Astrocyte (in vitro differentiated cells and primary cell): Measurements from ENCODE around the gene EP300. TPM values are rescaled to one million over a fixed set of nuclear protein-coding genes. Genes with fewer than 3 reads are reported as not detected.

Experiments
- DNase-seq: peaks from one replicate; pipeline ENCODE4 v3.0.0-alpha.2; 2010; ENCODE audit warnings: low read depth
- FAIRE-seq: peaks from 2 replicates; lab custom pipeline; 2011; peaks lifted over from hg19 to GRCh38; lab: Jason Lieb, UNC
- H2AFZ ChIP-seq: 2 replicates; pipeline ENCODE4 v1.6.0; 2012; ENCODE audit warnings: low read depth, low read length, inconsistent platforms
- H3K27ac ChIP-seq: 2 replicates; pipeline ENCODE4 v1.5.1; 2011; ENCODE audit warnings: low read depth, low read length, inconsistent platforms
- H3K27me3 ChIP-seq: 2 replicates; pipeline ENCODE4 v1.6.0; 2011; ENCODE audit warnings: low read length, inconsistent platforms; ENCODE audit not compliant: insufficient read depth
- H3K36me3 ChIP-seq: 2 replicates; pipeline ENCODE4 v1.5.1; 2011; ENCODE audit warnings: low read length, inconsistent platforms; ENCODE audit not compliant: insufficient read depth
- H3K4me1 ChIP-seq: 2 replicates; pipeline ENCODE4 v1.5.1; 2011; ENCODE audit warnings: low read length, inconsistent platforms; ENCODE audit not compliant: insufficient read depth
- H3K4me2 ChIP-seq: 2 replicates; pipeline ENCODE4 v1.6.0; 2012; ENCODE audit warnings: low read length, inconsistent platforms
- H3K4me3 ChIP-seq: 2 replicates; pipeline ENCODE4 v1.5.1; 2011; ENCODE audit warnings: low read depth, mild to moderate bottlenecking, low read length, inconsistent platforms; ENCODE audit not compliant: insufficient read depth
- H3K79me2 ChIP-seq: 2 replicates; pipeline ENCODE4 v1.6.0; 2012; ENCODE audit warnings: mild to moderate bottlenecking, low read length, inconsistent platforms; ENCODE audit not compliant: insufficient read depth
- H3K9ac ChIP-seq: 2 replicates; pipeline ENCODE4 v1.6.0; 2012; ENCODE audit warnings: mild to moderate bottlenecking, low read length, inconsistent platforms
- H3K9me3 ChIP-seq: 2 replicates; pipeline ENCODE4 v1.5.1; 2012; ENCODE audit warnings: low read depth, mild to moderate bottlenecking, low read length, inconsistent platforms; ENCODE audit not compliant: insufficient read depth
- H4K20me1 ChIP-seq: 2 replicates; pipeline ENCODE4 v1.6.0; 2012; ENCODE audit warnings: low read length, inconsistent platforms; ENCODE audit not compliant: insufficient read depth
- H3K27ac Mint-ChIP-seq: one replicate; pipeline ENCODE4 v1.8.0; 2021; ENCODE audit warnings: mild to moderate bottlenecking, mixed read lengths; ENCODE audit not compliant: unreplicated experiment
- H3K27me3 Mint-ChIP-seq: one replicate; pipeline ENCODE4 v1.8.0; 2021; ENCODE audit warnings: low read depth, mixed read lengths; ENCODE audit not compliant: unreplicated experiment
- H3K36me3 Mint-ChIP-seq: one replicate; pipeline ENCODE4 v1.8.0; 2021; ENCODE audit warnings: low read depth, mixed read lengths; ENCODE audit not compliant: unreplicated experiment
- H3K4me1 Mint-ChIP-seq: one replicate; pipeline ENCODE4 v1.8.0; 2021; ENCODE audit warnings: low read depth, mixed read lengths; ENCODE audit not compliant: unreplicated experiment
- H3K4me3 Mint-ChIP-seq: one replicate; pipeline ENCODE4 v1.8.0; 2021; ENCODE audit warnings: mild to moderate bottlenecking, moderate library complexity, mixed read lengths; ENCODE audit not compliant: unreplicated experiment
- H3K9me3 Mint-ChIP-seq: one replicate; pipeline ENCODE4 v1.8.0; 2021; ENCODE audit warnings: mild to moderate bottlenecking, mixed read lengths; ENCODE audit not compliant: unreplicated experiment
- EZH2 ChIP-seq: IDR thresholded peaks from 2 replicates; pipeline ENCODE4 v1.6.1; 2012; ENCODE audit warnings: mild to moderate bottlenecking, low read length, inconsistent platforms; ENCODE audit not compliant: insufficient read depth
- total RNA-seq: library from RNA; stranded (reverse); gene quantifications from 2 replicates; pipeline ENCODE4 v1.2.1, GENCODE V29; 2021
- TF ChIP-seq, protein P1 (sequence below): IDR thresholded peaks from 2 replicates; pipeline ENCODE4 v1.5.1; 2011; ENCODE audit warnings: low read depth, mild to moderate bottlenecking, inconsistent platforms, low read length, moderate library complexity; ENCODE audit not compliant: insufficient read depth

Gene EP300
- total RNA-seq, 1 donor from 2014 or later = 64.7 TPM

DNA sequence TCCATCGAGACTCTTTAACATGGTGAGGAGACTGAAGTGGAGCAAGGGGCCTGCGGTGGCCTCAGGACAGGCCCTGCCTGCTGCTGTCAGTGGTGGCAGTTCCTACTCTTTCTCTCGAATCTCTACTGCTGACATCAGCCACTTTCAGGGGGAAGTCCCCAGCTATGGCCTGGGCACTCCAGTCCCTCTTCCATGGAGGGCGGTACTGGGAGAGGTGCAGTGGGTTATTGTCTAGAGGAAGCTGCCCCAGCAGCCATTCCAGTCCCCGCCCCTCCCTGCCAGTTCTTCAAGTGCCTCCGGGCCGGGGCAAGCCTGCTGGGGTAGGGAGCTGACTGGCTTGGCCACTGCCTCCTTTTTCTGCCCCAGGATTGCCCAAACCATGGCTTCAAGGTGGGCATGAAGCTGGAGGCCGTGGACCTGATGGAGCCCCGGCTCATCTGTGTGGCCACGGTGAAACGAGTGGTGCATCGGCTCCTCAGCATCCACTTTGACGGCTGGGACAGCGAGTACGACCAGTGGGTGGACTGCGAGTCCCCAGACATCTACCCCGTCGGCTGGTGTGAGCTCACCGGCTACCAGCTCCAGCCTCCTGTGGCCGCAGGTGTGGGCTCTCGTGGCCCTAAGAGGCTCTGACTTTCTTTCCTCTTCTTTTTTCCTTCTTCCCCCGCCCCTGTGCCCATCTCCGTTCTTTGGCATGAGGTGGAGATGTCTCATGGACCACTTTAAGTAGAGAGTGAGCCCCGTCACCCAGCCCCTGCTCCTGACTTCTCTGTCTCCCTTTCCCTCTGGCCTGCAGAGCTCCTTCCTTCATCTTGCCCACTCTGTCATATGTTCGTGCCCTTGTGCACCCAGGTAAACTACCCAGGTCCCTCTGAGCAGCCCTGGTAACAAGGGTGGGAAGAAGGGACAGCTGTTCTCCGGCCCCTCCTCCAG, 134.6 kb downstream of the EP300 start:
- TF ChIP-seq, protein P1, sequence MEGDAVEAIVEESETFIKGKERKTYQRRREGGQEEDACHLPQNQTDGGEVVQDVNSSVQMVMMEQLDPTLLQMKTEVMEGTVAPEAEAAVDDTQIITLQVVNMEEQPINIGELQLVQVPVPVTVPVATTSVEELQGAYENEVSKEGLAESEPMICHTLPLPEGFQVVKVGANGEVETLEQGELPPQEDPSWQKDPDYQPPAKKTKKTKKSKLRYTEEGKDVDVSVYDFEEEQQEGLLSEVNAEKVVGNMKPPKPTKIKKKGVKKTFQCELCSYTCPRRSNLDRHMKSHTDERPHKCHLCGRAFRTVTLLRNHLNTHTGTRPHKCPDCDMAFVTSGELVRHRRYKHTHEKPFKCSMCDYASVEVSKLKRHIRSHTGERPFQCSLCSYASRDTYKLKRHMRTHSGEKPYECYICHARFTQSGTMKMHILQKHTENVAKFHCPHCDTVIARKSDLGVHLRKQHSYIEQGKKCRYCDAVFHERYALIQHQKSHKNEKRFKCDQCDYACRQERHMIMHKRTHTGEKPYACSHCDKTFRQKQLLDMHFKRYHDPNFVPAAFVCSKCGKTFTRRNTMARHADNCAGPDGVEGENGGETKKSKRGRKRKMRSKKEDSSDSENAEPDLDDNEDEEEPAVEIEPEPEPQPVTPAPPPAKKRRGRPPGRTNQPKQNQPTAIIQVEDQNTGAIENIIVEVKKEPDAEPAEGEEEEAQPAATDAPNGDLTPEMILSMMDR = no peak
- TF ChIP-seq EZH2 = no peak
- Mint-ChIP-seq H3K27ac (no peak overlapping the region), H3K4me1 (no peaks in the 10 kb centered on the region), H3K36me3 (peaks cover 25% of the 10 kb centered on the region), H3K27me3 (no peaks in the 10 kb centered on the region), H3K4me3 (no peak overlapping the region), H3K9me3 (no peaks in the 10 kb centered on the region)
- H4K20me1 ChIP-seq = peaks cover 6% of the 10 kb centered on the region
- H3K4me2 ChIP-seq = no peak overlapping the region
- DNase-seq (no peak), FAIRE-seq (no peak)
- H3K9me3 ChIP-seq = no peaks in the 10 kb centered on the region
- no peaks in the 10 kb centered on the region for H3K79me2 ChIP-seq
- H3K4me3 ChIP-seq = no peak overlapping the region
- H3K27me3 ChIP-seq = no peaks in the 10 kb centered on the region
- no peak overlapping the region for H3K9ac ChIP-seq
- H3K4me1 ChIP-seq = no peaks in the 10 kb centered on the region
- no peak overlapping the region for H3K27ac ChIP-seq
- no peak overlapping the region for H2AFZ ChIP-seq
- peaks cover 2% of the 10 kb centered on the region for H3K36me3 ChIP-seq

DNA sequence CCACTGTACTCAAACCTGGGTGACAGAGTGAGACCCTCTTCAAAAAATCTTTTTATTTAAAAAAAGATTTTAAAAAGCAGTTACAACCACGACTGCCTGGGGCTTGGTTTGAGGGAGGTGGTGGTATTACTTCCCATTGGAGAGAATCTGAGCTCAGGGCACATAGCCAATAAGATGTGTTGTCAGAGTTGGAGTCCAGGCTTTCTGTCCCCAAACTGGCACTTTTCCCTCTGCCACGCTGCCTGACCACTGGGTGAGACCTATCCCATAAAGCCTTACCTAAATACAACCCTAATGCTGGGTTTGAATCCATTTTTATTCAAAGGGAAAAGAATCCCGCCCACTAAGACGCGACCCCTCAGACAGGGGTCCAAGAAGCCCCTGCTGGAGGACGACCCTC, 136.8 kb downstream of the EP300 start:
- Histone ChIP-seq H3K36me3 (no peaks in the 10 kb centered on the region), H3K4me1 (no peaks in the 10 kb centered on the region), H3K27me3 (no peaks in the 10 kb centered on the region), H3K27ac (no peak overlapping the region), H3K79me2 (no peaks in the 10 kb centered on the region), H3K4me3 (no peak overlapping the region), H3K9ac (no peak overlapping the region), H3K4me2 (no peak overlapping the region), H4K20me1 (peaks cover 6% of the 10 kb centered on the region), H2AFZ (no peak overlapping the region), H3K9me3 (no peaks in the 10 kb centered on the region)
- TF ChIP-seq, protein P1 = no peak
- no peak for TF ChIP-seq EZH2
- no peak overlapping the region for H3K4me3 Mint-ChIP-seq
- no peak for DNase-seq
- H3K36me3 Mint-ChIP-seq = peaks cover 22% of the 10 kb centered on the region
- no peaks in the 10 kb centered on the region for H3K4me1 Mint-ChIP-seq
- H3K27me3 Mint-ChIP-seq = peaks cover 1% of the 10 kb centered on the region
- FAIRE-seq = no peak
- H3K9me3 Mint-ChIP-seq = no peaks in the 10 kb centered on the region
- H3K27ac Mint-ChIP-seq = no peak overlapping the region

Other genes starting within 250 kb of the EP300 start
- 236 and 248 TPM in 2 replicates for gene ST13, start 236.0 kb upstream of the EP300 start, total RNA-seq
- gene XPNPEP3, start 235.4 kb upstream of the EP300 start, total RNA-seq = 21.8 and 24.9 TPM in 2 replicates
- gene DNAJB7, start 230.5 kb upstream of the EP300 start, total RNA-seq = not detected in 2 replicates
- 49.4 and 54.6 TPM in 2 replicates for gene RBX1, start 141.2 kb upstream of the EP300 start, total RNA-seq
- gene L3MBTL2, start 112.7 kb downstream of the EP300 start, total RNA-seq = 20.0 and 20.6 TPM in 2 replicates
- 0.23 and 0.34 TPM in 2 replicates for gene CHADL, start 148.3 kb downstream of the EP300 start, total RNA-seq
- 68.4 and 77.8 TPM in 2 replicates for gene RANGAP1, start 193.6 kb downstream of the EP300 start, total RNA-seq
- gene ZC3H7B, start 208.9 kb downstream of the EP300 start, total RNA-seq = 66.6 and 66.7 TPM in 2 replicates